Stomach smooth muscle (tissue), 2 donors: ENCODE measurements around the gene DCC.

Experiments
- H3K27ac ChIP-seq: one replicate; pipeline ENCODE4 v1.7.0; 2013; ENCODE audit warnings: mild to moderate bottlenecking, low read length, inconsistent platforms
- H3K27me3 ChIP-seq, 2 donors: one replicate each; pipeline ENCODE4 v1.7.0; 2013; ENCODE audit warnings: low read length in 2 of 2; ENCODE audit not compliant: insufficient read depth in 2 of 2, control insufficient read depth in 1 of 2
- H3K36me3 ChIP-seq, 2 donors: one replicate each; pipeline ENCODE4 v1.7.0; 2013; ENCODE audit warnings: low read length in 2 of 2; ENCODE audit not compliant: control insufficient read depth in 2 of 2, insufficient read depth in 2 of 2
- H3K4me1 ChIP-seq: one replicate; pipeline ENCODE4 v1.7.0; 2013; ENCODE audit warnings: low read length; ENCODE audit not compliant: control insufficient read depth, insufficient read depth
- H3K4me3 ChIP-seq, 2 donors: one replicate each; pipeline ENCODE4 v1.7.0; 2013; ENCODE audit warnings: low read length in 2 of 2
- H3K9ac ChIP-seq, 2 donors: one replicate each; pipeline ENCODE4 v1.7.0; 2013; ENCODE audit warnings: low read length in 2 of 2, mild to moderate bottlenecking in 1 of 2
- H3K9me3 ChIP-seq, 2 donors: one replicate each; pipeline ENCODE4 v1.7.0; 2013; ENCODE audit warnings: low read length in 2 of 2; ENCODE audit not compliant: control insufficient read depth in 2 of 2
- donor health status: healthy.
- donor health status: Pancreatic carcinoma.

The DCC gene

GRCh38 chr18:52334307-52334706 is 5.7 kb upstream of the DCC start:
- Histone ChIP-seq H3K4me3 (no peak overlapping the region), H3K27ac (no peak overlapping the region), H3K9ac (no peak overlapping the region), H3K36me3 (no peaks in the 10 kb centered on the region), H3K9me3 (peaks cover 0 to 5% of the 10 kb centered on the region in 2 donors), H3K4me1 (no peaks in the 10 kb centered on the region), H3K27me3 (peaks cover 6 to 14% of the 10 kb centered on the region in 2 donors)

- Histone ChIP-seq H3K36me3 (no peaks in the 10 kb centered on the region), H3K9ac (no peak overlapping the region), H3K9me3 (peaks cover 0 to 5% of the 10 kb centered on the region in 2 donors), H3K27ac (no peak overlapping the region), H3K4me3 (no peak overlapping the region), H3K4me1 (no peaks in the 10 kb centered on the region), H3K27me3 (peaks cover 8 to 17% of the 10 kb centered on the region in 2 donors)
Measured at GRCh38 chr18:52334896-52335295, 5.1 kb upstream of the DCC start.

- Histone ChIP-seq H3K27ac (no peak overlapping the region), H3K9me3 (peaks cover 0 to 5% of the 10 kb centered on the region in 2 donors), H3K27me3 (peaks cover 24 to 38% of the 10 kb centered on the region in 2 donors), H3K4me1 (peaks cover 14% of the 10 kb centered on the region), H3K9ac (no peak overlapping the region), H3K36me3 (no peaks in the 10 kb centered on the region), H3K4me3 (no peak overlapping the region)
Measured at GRCh38 chr18:52337276-52337675, 2.7 kb upstream of the DCC start.

GRCh38 chr18:52340406-52341102 is 557 bp downstream of the DCC start:
- Histone ChIP-seq H3K36me3 (no peaks in the 10 kb centered on the region), H3K9ac (no peak overlapping the region), H3K9me3 (peaks cover 0 to 3% of the 10 kb centered on the region in 2 donors), H3K4me3 (peak overlapping the region; percentile 51 to 52), H3K27ac (no peak overlapping the region), H3K27me3 (peaks cover 24 to 43% of the 10 kb centered on the region in 2 donors), H3K4me1 (peaks cover 14% of the 10 kb centered on the region)

- Histone ChIP-seq H3K4me3 (no peak overlapping the region), H3K4me1 (peaks cover 14% of the 10 kb centered on the region)
Measured at GRCh38 chr18:52341103-52341432, 1.1 kb downstream of the DCC start.

GRCh38 chr18:52341608-52342381 is 1.8 kb downstream of the DCC start:
- no peaks in the 10 kb centered on the region for H3K36me3 ChIP-seq
- peaks cover 0 to 3% of the 10 kb centered on the region in 2 donors for H3K9me3 ChIP-seq
- H3K9ac ChIP-seq = no peak overlapping the region
- peaks cover 24 to 43% of the 10 kb centered on the region in 2 donors for H3K27me3 ChIP-seq
- peaks cover 14% of the 10 kb centered on the region for H3K4me1 ChIP-seq
- H3K4me3 ChIP-seq = peak overlapping the region; percentile 47 to 59
- H3K27ac ChIP-seq = no peak overlapping the region

More at GRCh38 chr18:52341103-52341432, 1.1 kb downstream of the DCC start:
- no peaks in the 10 kb centered on the region for H3K36me3 ChIP-seq
- H3K27ac ChIP-seq = no peak overlapping the region
- H3K9ac ChIP-seq = no peak overlapping the region
- peaks cover 24 to 43% of the 10 kb centered on the region in 2 donors for H3K27me3 ChIP-seq
- H3K9me3 ChIP-seq = peaks cover 0 to 3% of the 10 kb centered on the region in 2 donors

GRCh38 chr18:52342456-52342855 is 2.5 kb downstream of the DCC start:
- Histone ChIP-seq H3K27me3 (peaks cover 24 to 43% of the 10 kb centered on the region in 2 donors), H3K36me3 (no peaks in the 10 kb centered on the region), H3K27ac (no peak overlapping the region), H3K9ac (no peak overlapping the region), H3K4me3 (no peak overlapping the region), H3K9me3 (peaks cover 0 to 1% of the 10 kb centered on the region in 2 donors), H3K4me1 (peaks cover 14% of the 10 kb centered on the region)

GRCh38 chr18:52343138-52343537 is 3.1 kb downstream of the DCC start:
- no peak overlapping the region for H3K4me3 ChIP-seq
- H3K27me3 ChIP-seq = peaks cover 24 to 39% of the 10 kb centered on the region in 2 donors
- no peaks in the 10 kb centered on the region for H3K9me3 ChIP-seq
- H3K27ac ChIP-seq = no peak overlapping the region
- H3K4me1 ChIP-seq = peaks cover 14% of the 10 kb centered on the region
- no peaks in the 10 kb centered on the region for H3K36me3 ChIP-seq
- H3K9ac ChIP-seq = no peak overlapping the region

GRCh38 chr18:52343731-52344340 is 3.8 kb downstream of the DCC start:
- no peaks in the 10 kb centered on the region for H3K36me3 ChIP-seq
- H3K9ac ChIP-seq = no peak overlapping the region
- H3K4me3 ChIP-seq = no peak overlapping the region
- H3K27me3 ChIP-seq = peaks cover 21 to 33% of the 10 kb centered on the region in 2 donors
- no peaks in the 10 kb centered on the region for H3K9me3 ChIP-seq
- H3K4me1 ChIP-seq = peaks cover 14% of the 10 kb centered on the region
- H3K27ac ChIP-seq = no peak overlapping the region

GRCh38 chr18:52344881-52345280 is 4.9 kb downstream of the DCC start:
- H3K36me3 ChIP-seq = no peaks in the 10 kb centered on the region
- H3K27ac ChIP-seq = no peak overlapping the region
- H3K9ac ChIP-seq = no peak overlapping the region

More at GRCh38 chr18:52344881-52345280, 4.9 kb downstream of the DCC start:
- no peaks in the 10 kb centered on the region for H3K9me3 ChIP-seq
- no peak overlapping the region for H3K4me3 ChIP-seq
- H3K27me3 ChIP-seq = peaks cover 17 to 26% of the 10 kb centered on the region in 2 donors
- H3K4me1 ChIP-seq = peaks cover 14% of the 10 kb centered on the region
